Measurements from ENCODE around the gene ZFPL1. TPM values are rescaled to one million over a fixed set of nuclear protein-coding genes. Genes with fewer than 3 reads are reported as not detected.

Gene ZFPL1
- total RNA-seq, 1 donor from 2014 or later: 37.9 TPM

DNA sequence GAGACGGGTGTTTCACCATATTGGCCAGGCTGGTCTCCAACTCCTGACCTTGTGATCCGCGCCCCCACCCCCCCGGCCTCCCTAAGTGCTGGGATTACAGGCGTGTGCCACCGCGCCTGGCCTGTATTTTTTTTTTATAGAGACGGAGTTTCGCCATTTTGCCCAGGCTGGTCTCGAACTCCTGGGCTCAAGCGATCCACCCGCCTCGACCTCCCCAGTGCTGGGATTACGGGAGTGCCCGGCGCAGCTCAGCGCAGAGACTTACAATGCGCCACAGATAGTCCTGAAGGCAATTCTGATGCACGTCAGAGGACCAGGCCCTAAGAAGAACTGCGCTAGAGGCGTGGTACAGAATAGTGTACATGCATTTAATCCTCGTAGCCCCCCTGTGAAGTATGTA is 11.4 kb downstream of the ZFPL1 start:
- peaks cover 18% of the 10 kb centered on the region for H4K20me1 ChIP-seq (ENCODE audit: insufficient read depth, low read length)
- Mint-ChIP-seq H3K27ac (ENCODE audit: unreplicated experiment) (peak overlapping the region; percentile 87), H3K4me3 (ENCODE audit: unreplicated experiment) (peak overlapping the region; percentile 93), H3K9me3 (ENCODE audit: unreplicated experiment) (no peaks in the 10 kb centered on the region), H3K36me3 (ENCODE audit: low read depth, unreplicated experiment) (peaks cover 2% of the 10 kb centered on the region), H3K27me3 (ENCODE audit: low read depth, unreplicated experiment) (no peaks in the 10 kb centered on the region), H3K4me1 (ENCODE audit: low read depth, unreplicated experiment) (peaks cover 7% of the 10 kb centered on the region)
- FAIRE-seq (no peak), DNase-seq (ENCODE audit: low read depth) (no peak)
- TF ChIP-seq, protein P1, sequence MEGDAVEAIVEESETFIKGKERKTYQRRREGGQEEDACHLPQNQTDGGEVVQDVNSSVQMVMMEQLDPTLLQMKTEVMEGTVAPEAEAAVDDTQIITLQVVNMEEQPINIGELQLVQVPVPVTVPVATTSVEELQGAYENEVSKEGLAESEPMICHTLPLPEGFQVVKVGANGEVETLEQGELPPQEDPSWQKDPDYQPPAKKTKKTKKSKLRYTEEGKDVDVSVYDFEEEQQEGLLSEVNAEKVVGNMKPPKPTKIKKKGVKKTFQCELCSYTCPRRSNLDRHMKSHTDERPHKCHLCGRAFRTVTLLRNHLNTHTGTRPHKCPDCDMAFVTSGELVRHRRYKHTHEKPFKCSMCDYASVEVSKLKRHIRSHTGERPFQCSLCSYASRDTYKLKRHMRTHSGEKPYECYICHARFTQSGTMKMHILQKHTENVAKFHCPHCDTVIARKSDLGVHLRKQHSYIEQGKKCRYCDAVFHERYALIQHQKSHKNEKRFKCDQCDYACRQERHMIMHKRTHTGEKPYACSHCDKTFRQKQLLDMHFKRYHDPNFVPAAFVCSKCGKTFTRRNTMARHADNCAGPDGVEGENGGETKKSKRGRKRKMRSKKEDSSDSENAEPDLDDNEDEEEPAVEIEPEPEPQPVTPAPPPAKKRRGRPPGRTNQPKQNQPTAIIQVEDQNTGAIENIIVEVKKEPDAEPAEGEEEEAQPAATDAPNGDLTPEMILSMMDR (IDR thresholded peaks at IDR 0.05; ENCODE audit: insufficient read depth, low read depth, low read length): no peak
- no peak for TF ChIP-seq EZH2 (IDR thresholded peaks at IDR 0.05; ENCODE audit: insufficient read depth, low read length)
- H3K79me2 ChIP-seq (ENCODE audit: insufficient read depth, low read length): peaks cover 28% of the 10 kb centered on the region
- peak overlapping the region; percentile 89 for H3K9ac ChIP-seq (ENCODE audit: low read length)
- no peaks in the 10 kb centered on the region for H3K27me3 ChIP-seq (ENCODE audit: insufficient read depth, low read length)
- peak overlapping the region; percentile 79 for H3K4me2 ChIP-seq (ENCODE audit: low read length)
- H3K9me3 ChIP-seq (ENCODE audit: insufficient read depth, low read depth, low read length): no peaks in the 10 kb centered on the region
- H3K4me1 ChIP-seq (ENCODE audit: insufficient read depth, low read length): peaks cover 6% of the 10 kb centered on the region
- H3K27ac ChIP-seq (ENCODE audit: low read depth, low read length): no peak overlapping the region
- H3K36me3 ChIP-seq (ENCODE audit: insufficient read depth, low read length): no peaks in the 10 kb centered on the region
- H3K4me3 ChIP-seq (ENCODE audit: insufficient read depth, low read depth, low read length): peak overlapping the region; percentile 61
- H2AFZ ChIP-seq (ENCODE audit: low read depth, low read length): peak overlapping the region; percentile 98

DNA sequence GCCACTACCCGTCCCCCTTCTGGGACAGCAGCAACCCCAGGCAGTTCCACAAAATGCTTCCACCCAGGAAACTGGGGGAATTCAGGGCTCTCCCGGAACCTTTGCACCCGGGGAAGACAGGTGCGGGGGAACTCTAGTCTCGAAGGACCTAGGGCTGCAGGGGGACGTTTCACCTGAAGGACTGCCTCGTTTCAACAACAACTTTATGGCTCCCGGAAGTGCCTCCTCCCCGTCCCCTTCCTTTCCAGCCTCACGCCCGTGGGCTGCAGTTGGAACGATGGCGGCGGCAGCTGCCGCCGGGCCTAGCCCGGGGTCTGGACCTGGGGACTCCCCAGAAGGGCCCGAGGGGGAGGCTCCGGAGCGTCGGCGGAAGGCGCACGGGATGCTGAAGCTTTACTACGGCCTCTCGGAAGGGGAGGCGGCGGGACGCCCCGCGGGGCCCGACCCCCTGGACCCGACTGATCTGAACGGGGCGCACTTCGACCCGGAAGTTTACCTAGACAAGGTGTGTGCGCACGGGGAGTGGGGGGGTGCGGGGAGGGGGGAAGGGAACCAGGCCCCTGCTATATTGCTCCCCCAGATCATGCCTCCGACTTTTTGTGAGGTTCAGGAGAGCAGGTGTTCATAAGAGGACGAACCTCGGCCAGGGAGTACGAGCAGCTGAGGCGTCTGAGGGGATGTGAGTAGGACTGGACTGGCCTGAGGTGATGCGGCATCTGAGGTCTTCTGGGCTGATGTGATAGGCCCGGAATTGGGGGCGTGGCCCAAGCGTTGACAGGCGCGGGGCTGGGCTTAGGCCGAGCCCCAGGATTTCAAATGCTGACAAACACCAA is 12.2 kb downstream of the ZFPL1 start, which contains the start of gene VPS51:
TSS of gene VPS51 (plus strand) at position 241 of the 833 bp plus-strand sequence. CDS start at position 278, 37 bp downstream.
- Histone ChIP-seq H3K27ac (ENCODE audit: low read depth, low read length) (peak within 1 kb of the TSS; percentile 62), H2AFZ (ENCODE audit: low read depth, low read length) (peak within 1 kb of the TSS; percentile 98)

More for the DNA sequence above, 12.2 kb downstream of the ZFPL1 start, which contains the start of gene VPS51:
- Histone ChIP-seq H3K27me3 (ENCODE audit: insufficient read depth, low read length) (no peaks in the 10 kb centered on the region), H3K9me3 (ENCODE audit: insufficient read depth, low read depth, low read length) (no peaks in the 10 kb centered on the region), H4K20me1 (ENCODE audit: insufficient read depth, low read length) (peaks cover 18% of the 10 kb centered on the region), H3K36me3 (ENCODE audit: insufficient read depth, low read length) (no peaks in the 10 kb centered on the region), H3K9ac (ENCODE audit: low read length) (peak within 1 kb of the TSS; percentile 89), H3K4me1 (ENCODE audit: insufficient read depth, low read length) (peaks cover 6% of the 10 kb centered on the region), H3K4me3 (ENCODE audit: insufficient read depth, low read depth, low read length) (peak within 1 kb of the TSS; percentile 61), H3K4me2 (ENCODE audit: low read length) (peak within 1 kb of the TSS; percentile 79), H3K79me2 (ENCODE audit: insufficient read depth, low read length) (peaks cover 32% of the 10 kb centered on the region)
- Mint-ChIP-seq H3K27ac (ENCODE audit: unreplicated experiment) (peak within 1 kb of the TSS; percentile 87), H3K9me3 (ENCODE audit: unreplicated experiment) (no peaks in the 10 kb centered on the region), H3K36me3 (ENCODE audit: low read depth, unreplicated experiment) (peaks cover 2% of the 10 kb centered on the region), H3K4me1 (ENCODE audit: low read depth, unreplicated experiment) (peaks cover 7% of the 10 kb centered on the region), H3K4me3 (ENCODE audit: unreplicated experiment) (peak within 1 kb of the TSS; percentile 93), H3K27me3 (ENCODE audit: low read depth, unreplicated experiment) (no peaks in the 10 kb centered on the region)
- peak; percentile 88 for DNase-seq (ENCODE audit: low read depth)
- FAIRE-seq: peak; percentile 32
- TF ChIP-seq EZH2 (IDR thresholded peaks at IDR 0.05; ENCODE audit: insufficient read depth, low read length): no peak
- TF ChIP-seq, protein P1 (IDR thresholded peaks at IDR 0.05; ENCODE audit: insufficient read depth, low read depth, low read length): no peak

All from astrocyte (in vitro differentiated cells and primary cell).